GM12865 (cell line): ENCODE measurements around the gene FCSK.

Source experiments
- DNase-seq: peaks from one replicate; pipeline ENCODE4 v3.0.0; 2010; ENCODE audit warnings: low read depth
- H3K4me3 ChIP-seq: 2 replicates; pipeline ENCODE4 v1.5.1; 2011; ENCODE audit warnings: mild to moderate bottlenecking, low read depth, low read length, control low read depth
- CTCF ChIP-seq: IDR thresholded peaks from 2 replicates; pipeline ENCODE4 v1.5.1; 2011; ENCODE audit warnings: low read length, control low read depth, low read depth, inconsistent platforms; ENCODE audit not compliant: insufficient read depth; ENCODE audit errors: missing control alignments

The FCSK gene

GRCh38 chr16:70417661-70418060 lies 36.7 kb upstream of the FCSK start:
- no peak overlapping the region for H3K4me3 ChIP-seq
- TF ChIP-seq CTCF = no peak
- no peak for DNase-seq

GRCh38 chr16:70418274-70418992 lies 36.0 kb upstream of the FCSK start:
- no peak for DNase-seq
- no peak for TF ChIP-seq CTCF
- no peak overlapping the region for H3K4me3 ChIP-seq

DNA sequence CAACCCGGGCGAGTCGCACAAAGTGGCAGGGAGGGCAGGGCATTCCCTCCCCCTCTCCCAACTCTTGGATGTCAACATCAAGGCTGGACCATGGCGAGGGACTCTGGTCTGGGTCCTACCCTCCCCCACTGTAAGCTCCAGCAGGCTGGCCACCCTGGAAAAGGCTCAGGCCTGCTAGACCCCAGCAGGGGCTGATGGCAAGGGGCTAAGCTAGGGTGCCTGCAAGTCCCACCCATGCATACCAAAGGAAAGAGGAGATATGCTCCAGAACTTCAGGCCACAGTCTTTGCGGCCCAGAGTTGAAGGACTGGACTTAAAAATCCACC lies 35.4 kb upstream of the FCSK start:
- DNase-seq = no peak
- no peak for TF ChIP-seq CTCF
- H3K4me3 ChIP-seq = no peak overlapping the region

- TF ChIP-seq CTCF = no peak
- no peak for DNase-seq
- no peak overlapping the region for H3K4me3 ChIP-seq
Measured at GRCh38 chr16:70419384-70420327, 34.7 kb upstream of the FCSK start.

DNA sequence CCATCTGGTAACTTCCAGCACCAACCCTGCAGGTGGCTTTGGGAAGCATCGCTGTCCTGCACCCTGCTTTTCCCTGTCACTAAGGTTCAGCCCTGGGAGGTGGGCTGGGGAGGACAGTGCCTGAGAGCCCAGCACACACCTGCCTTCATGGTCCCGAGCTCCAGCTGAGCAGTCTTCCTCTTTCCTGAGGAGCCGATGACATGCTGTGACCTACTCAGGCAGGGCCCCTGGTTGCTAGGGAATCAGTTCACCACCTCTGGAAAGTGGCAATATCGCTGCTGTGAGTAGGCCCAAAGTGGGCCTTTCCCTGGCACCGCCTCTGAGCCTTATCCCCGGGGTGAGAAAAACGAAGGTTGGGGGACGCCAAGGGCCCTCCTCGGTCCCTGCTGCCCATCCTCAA lies 33.4 kb upstream of the FCSK start:
- no peak for TF ChIP-seq CTCF
- no peak overlapping the region for H3K4me3 ChIP-seq
- DNase-seq = no peak

GRCh38 chr16:70421473-70422311 lies 32.7 kb upstream of the FCSK start:
- DNase-seq = no peak
- no peak for TF ChIP-seq CTCF
- H3K4me3 ChIP-seq = no peak overlapping the region
